Epithelial cell of umbilical artery (primary cell): ENCODE results near the gene POLG. TPM values are rescaled to one million over a fixed set of nuclear protein-coding genes. Genes with fewer than 3 reads are reported as not detected.

Source experiments
- total RNA-seq: library from RNA; depleted of rRNA; stranded (reverse); fragments of >200 nt; gene quantifications from 2 replicates; pipeline ENCODE4 v1.2.3, GENCODE V29; 2014

Gene POLG
- 116 and 146 TPM in 2 replicates for total RNA-seq

GRCh38 chr15:89334510-89335297 lies at the start of gene POLG:
Gene POLG (minus strand): TSS chr15:89334824. CDS start chr15:89333754, 1,070 bp downstream.

Other genes with a start within 250 kb of the POLG start
- gene ABHD2, start 246.4 kb downstream of the POLG start, total RNA-seq = 24.4 and 35.3 TPM in 2 replicates
- gene RLBP1, start 113.2 kb downstream of the POLG start, total RNA-seq = not detected in 2 replicates
- 38.0 and 41.3 TPM in 2 replicates for gene FANCI, start 90.8 kb downstream of the POLG start, total RNA-seq
- gene RHCG, start 161.8 kb upstream of the POLG start, total RNA-seq = 0.32 TPM in 1 of 2 replicates, not detected in the other
- gene TICRR, start 240.6 kb upstream of the POLG start, total RNA-seq = 2.6 and 5.9 TPM in 2 replicates